ENCODE results near the gene ZYG11A.

The ZYG11A gene

DNA sequence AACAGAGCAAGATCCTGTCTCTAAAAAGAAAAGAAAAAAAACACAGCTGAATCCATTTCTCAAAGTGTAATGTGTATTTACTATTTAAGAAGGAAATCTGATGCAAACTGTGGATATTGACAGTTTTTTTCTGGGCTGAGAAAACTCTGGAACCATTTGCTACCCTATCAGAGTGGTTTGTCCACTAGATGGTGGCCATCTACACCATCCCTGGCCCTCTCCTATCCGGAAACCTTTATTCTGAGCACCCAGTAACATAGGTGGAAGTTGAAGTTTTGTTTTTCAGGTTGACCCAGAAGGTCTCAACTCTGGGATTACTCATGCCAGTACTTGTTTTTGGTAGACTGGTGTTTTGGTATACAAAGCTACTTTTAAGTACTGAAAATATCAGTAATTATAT lies 58.8 kb downstream of the ZYG11A start:
- no peak for TF ChIP-seq Cebpa-rat (IDR thresholded peaks at IDR 0.05)
- no peaks in the 10 kb centered on the region for H3K9me3 ChIP-seq (replicated peaks in 1 of 11)
- no peak overlapping the region for H3K4me3 ChIP-seq
- H4K20me1 ChIP-seq: no peaks in the 10 kb centered on the region; a peak in 1 of 22 replicates
- H3K36me3 ChIP-seq: no peaks in the 10 kb centered on the region
- H3K9ac ChIP-seq: no peak overlapping the region
- H3K4me1 ChIP-seq: peaks cover 0 to 9% (median 2%) of the 10 kb centered on the region in 10 experiments; a peak in 5 of 20 replicates
- no peaks in the 10 kb centered on the region for H3K27me3 ChIP-seq
- H3K4me2 ChIP-seq: no peak overlapping the region
- no peak overlapping the region for H3K27ac ChIP-seq

DNA sequence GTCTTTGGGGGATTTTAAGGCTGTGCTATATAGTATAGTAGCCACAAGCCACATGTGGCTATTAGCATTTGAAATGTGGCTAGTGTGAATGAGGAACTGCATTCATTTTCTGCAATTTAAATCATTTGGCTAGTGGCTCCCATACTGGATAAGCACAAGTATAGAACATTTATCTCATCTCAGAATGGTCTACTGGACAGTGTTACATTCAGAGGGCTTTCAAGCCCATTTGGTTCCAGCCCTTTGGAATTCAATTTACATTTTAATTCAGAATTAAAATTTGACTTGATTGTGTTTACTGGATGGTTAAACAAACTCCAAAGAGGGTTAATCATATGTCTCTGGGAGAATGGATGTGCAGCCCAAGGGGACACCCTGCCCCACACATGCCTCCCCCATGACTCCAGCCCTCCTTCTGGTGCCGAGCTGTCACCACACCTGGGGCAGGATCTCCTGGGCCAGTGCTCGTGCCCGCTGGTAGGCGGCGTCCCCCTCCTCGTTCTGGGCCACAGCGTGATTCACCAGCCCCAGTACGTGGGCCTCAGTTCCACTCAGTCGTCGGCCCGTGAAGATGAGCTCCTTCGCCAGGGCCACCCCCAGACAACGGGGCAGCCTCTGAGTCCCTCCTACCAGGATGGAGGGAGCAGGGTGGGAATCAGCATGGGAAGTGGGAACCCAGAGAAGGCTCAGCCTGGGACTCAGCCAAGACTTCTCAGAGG lies 61.8 kb downstream of the ZYG11A start:
- H3K9ac ChIP-seq: no peak overlapping the region
- no peak overlapping the region for H3K27ac ChIP-seq
- H3K27me3 ChIP-seq: no peaks in the 10 kb centered on the region
- no peak overlapping the region for H3K4me3 ChIP-seq
- H3K9me3 ChIP-seq (replicated peaks in 1 of 11): no peaks in the 10 kb centered on the region
- H3K36me3 ChIP-seq: no peaks in the 10 kb centered on the region
- H3K4me2 ChIP-seq: peak overlapping the region in 1 of 11 experiments; percentile 17; a peak in 1 of 22 replicates
- peaks cover 0 to 9% (median 2%) of the 10 kb centered on the region in 10 experiments; a peak in 5 of 20 replicates for H3K4me1 ChIP-seq
- no peak for TF ChIP-seq Cebpa-rat (IDR thresholded peaks at IDR 0.05)
- H4K20me1 ChIP-seq: no peaks in the 10 kb centered on the region; a peak in 1 of 22 replicates

DNA sequence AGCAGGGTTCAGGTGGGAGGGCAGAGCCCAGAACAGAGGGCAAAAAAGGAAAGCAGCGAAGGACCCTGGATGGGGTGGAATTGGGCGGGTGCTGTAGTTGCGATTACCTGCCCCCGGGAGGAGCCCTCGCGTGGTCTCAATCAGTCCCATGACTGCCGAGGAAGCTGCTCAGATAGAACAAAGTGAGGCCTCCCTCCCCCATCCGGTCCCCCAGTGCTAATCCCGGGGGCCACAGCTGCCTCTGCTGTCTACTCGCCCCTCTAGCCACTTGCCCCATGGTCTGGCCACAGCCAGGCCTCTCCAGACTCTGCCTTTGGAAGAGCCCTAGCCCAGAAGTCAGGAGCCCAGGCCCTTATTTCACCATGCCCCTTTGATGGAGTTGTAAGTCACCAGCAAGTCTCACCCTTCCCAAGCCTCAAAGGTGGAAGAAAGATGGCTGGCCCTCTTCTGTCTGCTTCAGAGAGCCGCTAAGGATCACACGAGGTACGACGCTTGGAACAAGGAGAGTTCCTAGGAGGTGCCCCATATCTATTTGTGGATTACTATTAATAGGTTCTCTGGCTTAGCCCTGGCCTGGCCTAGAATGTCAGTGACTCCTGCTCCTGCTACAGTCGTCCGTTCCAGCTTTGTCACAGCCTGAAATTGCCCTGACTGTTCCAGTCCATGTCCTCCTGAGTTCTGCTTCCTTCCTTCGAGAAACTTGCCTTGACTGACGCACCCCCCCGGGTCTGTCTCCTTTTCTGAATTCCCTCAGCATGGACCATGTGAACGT lies 62.6 kb downstream of the ZYG11A start:
- peak overlapping the region in 2 of 11 experiments; percentile 5 to 17; a peak in 3 of 22 replicates for H3K4me2 ChIP-seq
- no peaks in the 10 kb centered on the region; a peak in 1 of 22 replicates for H4K20me1 ChIP-seq
- no peaks in the 10 kb centered on the region for H3K27me3 ChIP-seq
- H3K27ac ChIP-seq: 0 out of 22 replicates have a peak overlapping the region, but pooled peaks of 1 of the 11 experiments have one; percentile 14
- no peak for TF ChIP-seq Cebpa-rat (IDR thresholded peaks at IDR 0.05)
- no peak overlapping the region for H3K9ac ChIP-seq
- no peaks in the 10 kb centered on the region for H3K36me3 ChIP-seq
- no peak overlapping the region for H3K4me3 ChIP-seq
- H3K4me1 ChIP-seq: peaks cover 0 to 9% (median 0%) of the 10 kb centered on the region in 10 experiments; a peak in 5 of 20 replicates
- H3K9me3 ChIP-seq (replicated peaks in 1 of 11): no peaks in the 10 kb centered on the region

DNA sequence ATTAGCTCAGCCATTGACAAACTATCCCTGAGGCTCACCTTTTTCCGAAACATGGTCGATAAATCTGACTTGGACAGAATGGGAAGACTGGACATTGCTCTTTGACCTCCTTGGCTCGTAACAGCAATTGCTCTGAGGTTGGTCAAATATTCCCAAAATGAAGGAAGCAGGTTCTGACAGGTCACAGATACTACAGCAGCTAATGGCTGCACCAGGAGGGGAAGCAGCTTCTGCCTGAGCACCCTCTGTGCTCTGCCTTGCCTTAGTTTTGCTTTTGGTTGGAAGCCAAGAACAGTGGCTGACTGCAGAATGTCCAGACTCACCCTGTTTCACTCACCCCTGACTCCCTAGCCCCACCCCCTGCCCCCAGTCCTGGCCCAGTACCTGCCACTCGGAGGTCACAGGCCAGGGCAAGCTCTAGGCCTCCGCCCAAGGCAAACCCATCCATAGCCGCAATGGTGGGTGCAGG lies 63.6 kb downstream of the ZYG11A start:
- no peak overlapping the region for H3K9ac ChIP-seq
- no peak overlapping the region for H3K4me3 ChIP-seq
- H3K27me3 ChIP-seq: no peaks in the 10 kb centered on the region
- no peak overlapping the region for H3K4me2 ChIP-seq
- no peaks in the 10 kb centered on the region for H3K9me3 ChIP-seq (replicated peaks in 1 of 11)
- no peak overlapping the region for H3K27ac ChIP-seq
- H3K36me3 ChIP-seq: no peaks in the 10 kb centered on the region
- H3K4me1 ChIP-seq: peaks cover 0 to 9% (median 0%) of the 10 kb centered on the region in 10 experiments; a peak in 5 of 20 replicates
- no peak for TF ChIP-seq Cebpa-rat (IDR thresholded peaks at IDR 0.05)
- no peaks in the 10 kb centered on the region; a peak in 1 of 22 replicates for H4K20me1 ChIP-seq

DNA sequence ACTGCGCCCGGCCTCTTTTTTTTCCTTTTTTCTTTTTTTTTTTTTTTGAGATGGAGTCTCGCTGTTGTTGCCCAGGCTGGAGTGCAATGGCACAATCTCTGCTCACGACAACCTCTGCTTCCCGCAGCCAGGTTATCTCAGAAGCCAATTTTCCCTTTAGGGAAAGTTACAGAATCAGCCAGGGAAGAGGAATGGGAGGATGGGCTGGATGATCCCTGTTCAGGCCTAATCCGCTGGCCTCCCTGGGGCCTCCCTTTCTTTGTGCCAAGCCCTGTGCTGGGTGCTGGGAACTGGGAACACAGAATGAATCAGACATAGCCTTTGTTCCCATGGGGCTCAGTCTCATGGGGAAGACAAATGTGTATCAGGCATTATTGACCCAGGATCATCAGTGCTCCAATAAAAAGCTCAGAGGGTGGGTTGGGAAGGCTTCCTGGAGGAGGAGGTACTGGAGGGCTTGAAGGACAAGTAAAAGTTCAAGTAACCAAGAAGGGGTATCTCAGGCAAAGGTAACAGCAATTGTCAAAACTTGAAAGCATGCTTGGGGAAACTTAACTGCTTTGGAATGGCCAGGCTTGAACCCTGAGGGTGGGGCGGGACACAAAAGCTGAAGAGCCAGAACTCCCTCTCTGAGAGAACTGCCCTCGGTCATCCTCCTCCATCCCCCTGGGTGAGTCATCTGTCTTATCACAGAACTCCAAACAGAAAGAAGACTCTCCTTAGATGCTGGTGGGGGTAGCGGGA lies 64.7 kb downstream of the ZYG11A start:
- no peak overlapping the region for H3K9ac ChIP-seq
- H3K27me3 ChIP-seq: no peaks in the 10 kb centered on the region
- no peaks in the 10 kb centered on the region for H3K9me3 ChIP-seq (replicated peaks in 1 of 11)
- peaks cover 0 to 9% (median 0%) of the 10 kb centered on the region in 10 experiments; a peak in 5 of 20 replicates for H3K4me1 ChIP-seq
- TF ChIP-seq Cebpa-rat (IDR thresholded peaks at IDR 0.05): no peak
- H3K4me3 ChIP-seq: no peak overlapping the region
- H4K20me1 ChIP-seq: no peaks in the 10 kb centered on the region; a peak in 1 of 22 replicates
- no peak overlapping the region for H3K4me2 ChIP-seq
- no peak overlapping the region for H3K27ac ChIP-seq
- H3K36me3 ChIP-seq: no peaks in the 10 kb centered on the region

DNA sequence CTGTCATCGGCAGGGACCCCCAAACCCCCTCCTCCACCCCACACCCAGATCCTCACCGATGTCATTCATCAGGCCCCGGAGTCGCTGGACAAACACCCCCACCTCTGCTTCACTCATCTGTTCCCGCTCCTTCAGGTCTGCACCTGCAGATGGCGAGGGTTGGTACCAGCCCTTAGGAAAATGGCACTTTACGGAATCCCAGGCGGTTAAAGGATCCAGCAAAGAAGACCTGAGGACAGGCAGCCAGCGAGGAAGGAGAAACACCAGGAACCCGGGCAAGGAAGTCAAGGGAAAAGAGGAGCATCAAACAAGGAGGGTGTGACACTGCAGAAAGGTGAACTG lies 65.2 kb downstream of the ZYG11A start:
- Histone ChIP-seq H3K4me3 (no peak overlapping the region), H3K36me3 (no peaks in the 10 kb centered on the region), H4K20me1 (no peaks in the 10 kb centered on the region; a peak in 1 of 22 replicates), H3K27me3 (no peaks in the 10 kb centered on the region), H3K4me2 (no peak overlapping the region), H3K4me1 (peaks cover 0 to 9% (median 0%) of the 10 kb centered on the region in 10 experiments; a peak in 5 of 20 replicates), H3K9me3 (replicated peaks in 1 of 11) (no peaks in the 10 kb centered on the region), H3K27ac (no peak overlapping the region), H3K9ac (no peak overlapping the region)
- no peak for TF ChIP-seq Cebpa-rat (IDR thresholded peaks at IDR 0.05)

DNA sequence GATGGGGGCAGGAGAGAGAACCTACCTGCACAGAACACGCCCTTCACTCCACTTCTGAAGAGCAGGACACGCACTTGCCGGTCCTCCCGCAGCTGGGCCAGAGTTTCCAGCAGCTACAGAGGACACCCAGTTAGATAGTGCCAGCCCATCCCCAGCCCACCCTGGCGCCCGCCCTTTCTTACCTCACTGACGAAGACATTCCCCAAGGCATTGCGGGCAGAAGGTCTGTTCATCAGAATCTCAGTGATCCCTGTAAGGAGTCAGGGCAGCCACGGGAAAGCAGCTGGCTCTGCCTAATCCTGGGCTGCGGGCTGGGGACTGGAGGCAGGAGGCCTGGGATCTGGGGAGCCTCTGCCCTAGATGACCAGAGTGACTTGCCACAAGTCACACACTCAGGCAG lies 69.0 kb downstream of the ZYG11A start:
- Histone ChIP-seq H4K20me1 (no peaks in the 10 kb centered on the region), H3K27me3 (no peaks in the 10 kb centered on the region), H3K9me3 (replicated peaks in 1 of 11) (no peaks in the 10 kb centered on the region), H3K4me3 (no peak overlapping the region), H3K27ac (no peak overlapping the region), H3K36me3 (no peaks in the 10 kb centered on the region), H3K9ac (no peak overlapping the region), H3K4me2 (no peak overlapping the region), H3K4me1 (peaks cover 0 to 16% (median 3%) of the 10 kb centered on the region in 10 experiments; a peak in 9 of 20 replicates)
- no peak for TF ChIP-seq Cebpa-rat (IDR thresholded peaks at IDR 0.05)

DNA sequence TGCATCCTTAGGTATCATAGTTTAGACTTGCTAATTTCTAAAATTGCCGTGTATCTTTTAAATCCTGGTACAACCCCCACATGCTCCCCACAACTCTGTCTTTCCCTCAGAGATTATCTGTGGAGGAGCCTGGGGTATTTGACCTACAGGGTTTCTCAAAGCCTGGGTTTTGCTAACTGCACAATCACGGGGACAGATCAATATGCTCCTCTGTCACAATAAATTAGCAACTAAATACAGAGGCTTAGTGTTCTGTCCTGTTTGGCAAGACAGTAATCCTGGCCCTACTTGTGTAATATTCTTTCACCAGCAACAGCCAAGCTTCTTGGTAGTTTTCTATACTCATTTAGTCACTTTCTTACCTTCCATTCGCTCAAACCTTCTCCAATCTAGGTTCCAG lies 70.5 kb downstream of the ZYG11A start:
- TF ChIP-seq Cebpa-rat (IDR thresholded peaks at IDR 0.05): no peak
- Histone ChIP-seq H3K9me3 (replicated peaks in 1 of 11) (no peaks in the 10 kb centered on the region), H4K20me1 (no peaks in the 10 kb centered on the region)

DNA sequence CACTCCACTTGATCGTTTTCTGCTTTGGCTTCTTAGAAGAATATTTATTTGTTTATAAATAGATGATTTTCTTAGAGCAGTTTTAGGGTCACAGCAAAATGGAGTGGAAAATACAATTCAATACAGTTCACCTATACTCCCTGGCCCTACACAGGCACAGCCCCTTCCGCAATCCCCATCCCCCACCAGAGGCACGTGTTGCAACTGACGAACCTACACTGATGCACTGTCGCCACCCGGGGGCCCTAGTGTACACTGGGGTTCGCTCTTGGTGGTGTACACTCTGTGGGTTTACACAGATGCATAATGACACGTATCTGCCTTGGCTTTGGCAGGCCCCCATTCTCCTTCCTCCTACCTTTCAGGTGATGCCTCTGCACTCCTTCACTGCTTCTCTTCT lies 71.0 kb downstream of the ZYG11A start:
- no peak overlapping the region for H3K4me2 ChIP-seq
- H3K9me3 ChIP-seq (replicated peaks in 1 of 11): no peaks in the 10 kb centered on the region
- H3K27ac ChIP-seq: no peak overlapping the region
- H3K27me3 ChIP-seq: no peaks in the 10 kb centered on the region
- H3K9ac ChIP-seq: no peak overlapping the region
- no peak for TF ChIP-seq Cebpa-rat (IDR thresholded peaks at IDR 0.05)
- peaks cover 0 to 31% (median 15%) of the 10 kb centered on the region in 10 experiments; a peak in 18 of 20 replicates for H3K4me1 ChIP-seq
- H4K20me1 ChIP-seq: no peaks in the 10 kb centered on the region
- no peaks in the 10 kb centered on the region for H3K36me3 ChIP-seq
- H3K4me3 ChIP-seq: no peak overlapping the region

More for the DNA sequence above, 70.5 kb downstream of the ZYG11A start:
- no peak overlapping the region for H3K4me3 ChIP-seq
- no peaks in the 10 kb centered on the region for H3K36me3 ChIP-seq
- no peak overlapping the region for H3K9ac ChIP-seq
- no peaks in the 10 kb centered on the region for H3K27me3 ChIP-seq
- H3K27ac ChIP-seq: no peak overlapping the region
- H3K4me1 ChIP-seq: peaks cover 0 to 31% (median 15%) of the 10 kb centered on the region in 10 experiments; a peak in 18 of 20 replicates
- H3K4me2 ChIP-seq: no peak overlapping the region
